Measurements from ENCODE around the gene COG7.
"Not testable (repeated sequence)": the region's sequence is repeated elsewhere in the genome, so short reads cannot be mapped to it uniquely, and the experiment has no call there.

COG7 gene

GRCh38 chr16:23403547-23403946, 49.4 kb downstream of the COG7 start:
- Histone ChIP-seq H3K27me3 (replicated peaks; ENCODE audit: control insufficient read depth, insufficient read depth, low read length, poor library complexity, severe bottlenecking) (no peaks in the 10 kb centered on the region), H3K4me1 (ENCODE audit: control insufficient read depth, insufficient read depth, low read length, poor library complexity, severe bottlenecking) (no peaks in the 10 kb centered on the region), H3K9me3 (ENCODE audit: control insufficient read depth, low read length) (no peaks in the 10 kb centered on the region), H3K27ac (ENCODE audit: insufficient read depth, low read length, poor library complexity, severe bottlenecking) (no peak overlapping the region), H3K36me3 (ENCODE audit: control insufficient read depth, insufficient read depth, low read length) (peaks cover 45% of the 10 kb centered on the region), H3K4me3 (ENCODE audit: insufficient read depth, low read depth, low read length, poor library complexity, severe bottlenecking) (no peak overlapping the region)
- no peak for DNase-seq

- Histone ChIP-seq H3K4me3 (ENCODE audit: insufficient read depth, low read depth, low read length, poor library complexity, severe bottlenecking) (no peak overlapping the region), H3K9me3 (ENCODE audit: control insufficient read depth, low read length) (no peaks in the 10 kb centered on the region), H3K27me3 (replicated peaks; ENCODE audit: control insufficient read depth, insufficient read depth, low read length, poor library complexity, severe bottlenecking) (no peaks in the 10 kb centered on the region), H3K27ac (ENCODE audit: insufficient read depth, low read length, poor library complexity, severe bottlenecking) (no peak overlapping the region), H3K36me3 (ENCODE audit: control insufficient read depth, insufficient read depth, low read length) (peaks cover 60% of the 10 kb centered on the region), H3K4me1 (ENCODE audit: control insufficient read depth, insufficient read depth, low read length, poor library complexity, severe bottlenecking) (no peaks in the 10 kb centered on the region)
- no peak for DNase-seq
Observed at GRCh38 chr16:23402100-23402499, 50.9 kb downstream of the COG7 start.

- Histone ChIP-seq H3K27ac (ENCODE audit: insufficient read depth, low read length, poor library complexity, severe bottlenecking) (no peak overlapping the region), H3K36me3 (ENCODE audit: control insufficient read depth, insufficient read depth, low read length) (peaks cover 59% of the 10 kb centered on the region), H3K27me3 (replicated peaks; ENCODE audit: control insufficient read depth, insufficient read depth, low read length, poor library complexity, severe bottlenecking) (no peaks in the 10 kb centered on the region), H3K9me3 (ENCODE audit: control insufficient read depth, low read length) (no peaks in the 10 kb centered on the region), H3K4me3 (ENCODE audit: insufficient read depth, low read depth, low read length, poor library complexity, severe bottlenecking) (no peak overlapping the region), H3K4me1 (ENCODE audit: control insufficient read depth, insufficient read depth, low read length, poor library complexity, severe bottlenecking) (no peaks in the 10 kb centered on the region)
- DNase-seq = no peak
Observed at GRCh38 chr16:23401139-23401538, 51.9 kb downstream of the COG7 start.

GRCh38 chr16:23400447-23400846, 52.5 kb downstream of the COG7 start:
- not testable (repeated sequence) for H3K27ac ChIP-seq (ENCODE audit: insufficient read depth, low read length, poor library complexity, severe bottlenecking); H3K4me3 ChIP-seq (ENCODE audit: insufficient read depth, low read depth, low read length, poor library complexity, severe bottlenecking); H3K4me1 ChIP-seq (ENCODE audit: control insufficient read depth, insufficient read depth, low read length, poor library complexity, severe bottlenecking); H3K9me3 ChIP-seq (ENCODE audit: control insufficient read depth, low read length); H3K27me3 ChIP-seq (replicated peaks; ENCODE audit: control insufficient read depth, insufficient read depth, low read length, poor library complexity, severe bottlenecking); DNase-seq
- peaks cover 63% of the 10 kb centered on the region for H3K36me3 ChIP-seq (ENCODE audit: control insufficient read depth, insufficient read depth, low read length)

GRCh38 chr16:23398987-23399805, 53.8 kb downstream of the COG7 start:
- H3K4me1 ChIP-seq (ENCODE audit: control insufficient read depth, insufficient read depth, low read length, poor library complexity, severe bottlenecking) = no peaks in the 10 kb centered on the region
- no peak overlapping the region for H3K4me3 ChIP-seq (ENCODE audit: insufficient read depth, low read depth, low read length, poor library complexity, severe bottlenecking)
- DNase-seq = no peak
- H3K9me3 ChIP-seq (ENCODE audit: control insufficient read depth, low read length) = no peaks in the 10 kb centered on the region
- H3K36me3 ChIP-seq (ENCODE audit: control insufficient read depth, insufficient read depth, low read length) = peaks cover 63% of the 10 kb centered on the region
- no peaks in the 10 kb centered on the region for H3K27me3 ChIP-seq (replicated peaks; ENCODE audit: control insufficient read depth, insufficient read depth, low read length, poor library complexity, severe bottlenecking)
- no peak overlapping the region for H3K27ac ChIP-seq (ENCODE audit: insufficient read depth, low read length, poor library complexity, severe bottlenecking)

- DNase-seq = no peak
- H3K27ac ChIP-seq (ENCODE audit: insufficient read depth, low read length, poor library complexity, severe bottlenecking) = no peak overlapping the region
- H3K36me3 ChIP-seq (ENCODE audit: control insufficient read depth, insufficient read depth, low read length) = peaks cover 67% of the 10 kb centered on the region
- no peak overlapping the region for H3K4me3 ChIP-seq (ENCODE audit: insufficient read depth, low read depth, low read length, poor library complexity, severe bottlenecking)
- H3K4me1 ChIP-seq (ENCODE audit: control insufficient read depth, insufficient read depth, low read length, poor library complexity, severe bottlenecking) = no peaks in the 10 kb centered on the region
- H3K9me3 ChIP-seq (ENCODE audit: control insufficient read depth, low read length) = no peaks in the 10 kb centered on the region
- no peaks in the 10 kb centered on the region for H3K27me3 ChIP-seq (replicated peaks; ENCODE audit: control insufficient read depth, insufficient read depth, low read length, poor library complexity, severe bottlenecking)
Observed at GRCh38 chr16:23397464-23397863, 55.5 kb downstream of the COG7 start.

- Histone ChIP-seq H3K27me3 (replicated peaks; ENCODE audit: control insufficient read depth, insufficient read depth, low read length, poor library complexity, severe bottlenecking) (no peaks in the 10 kb centered on the region), H3K9me3 (ENCODE audit: control insufficient read depth, low read length) (no peaks in the 10 kb centered on the region), H3K4me3 (ENCODE audit: insufficient read depth, low read depth, low read length, poor library complexity, severe bottlenecking) (no peak overlapping the region), H3K4me1 (ENCODE audit: control insufficient read depth, insufficient read depth, low read length, poor library complexity, severe bottlenecking) (no peaks in the 10 kb centered on the region), H3K27ac (ENCODE audit: insufficient read depth, low read length, poor library complexity, severe bottlenecking) (no peak overlapping the region), H3K36me3 (ENCODE audit: control insufficient read depth, insufficient read depth, low read length) (peaks cover 69% of the 10 kb centered on the region)
- no peak for DNase-seq
Observed at GRCh38 chr16:23395732-23396131, 57.3 kb downstream of the COG7 start.

GRCh38 chr16:23394141-23394831, 58.7 kb downstream of the COG7 start:
- DNase-seq = no peak
- H3K4me1 ChIP-seq (ENCODE audit: control insufficient read depth, insufficient read depth, low read length, poor library complexity, severe bottlenecking) = no peaks in the 10 kb centered on the region
- no peak overlapping the region for H3K27ac ChIP-seq (ENCODE audit: insufficient read depth, low read length, poor library complexity, severe bottlenecking)
- H3K27me3 ChIP-seq (replicated peaks; ENCODE audit: control insufficient read depth, insufficient read depth, low read length, poor library complexity, severe bottlenecking) = no peaks in the 10 kb centered on the region
- H3K36me3 ChIP-seq (ENCODE audit: control insufficient read depth, insufficient read depth, low read length) = peaks cover 65% of the 10 kb centered on the region
- H3K9me3 ChIP-seq (ENCODE audit: control insufficient read depth, low read length) = no peaks in the 10 kb centered on the region
- H3K4me3 ChIP-seq (ENCODE audit: insufficient read depth, low read depth, low read length, poor library complexity, severe bottlenecking) = no peak overlapping the region

- Histone ChIP-seq H3K4me1 (ENCODE audit: control insufficient read depth, insufficient read depth, low read length, poor library complexity, severe bottlenecking) (no peaks in the 10 kb centered on the region), H3K36me3 (ENCODE audit: control insufficient read depth, insufficient read depth, low read length) (peaks cover 48% of the 10 kb centered on the region), H3K9me3 (ENCODE audit: control insufficient read depth, low read length) (no peaks in the 10 kb centered on the region), H3K27me3 (replicated peaks; ENCODE audit: control insufficient read depth, insufficient read depth, low read length, poor library complexity, severe bottlenecking) (no peaks in the 10 kb centered on the region), H3K4me3 (ENCODE audit: insufficient read depth, low read depth, low read length, poor library complexity, severe bottlenecking) (no peak overlapping the region), H3K27ac (ENCODE audit: insufficient read depth, low read length, poor library complexity, severe bottlenecking) (no peak overlapping the region)
- no peak for DNase-seq
Observed at GRCh38 chr16:23392223-23392600, 60.8 kb downstream of the COG7 start.

Data from effector memory CD4-positive, alpha-beta T cell (primary cell).